ENCODE results near the gene YKT6.

Gene YKT6

GRCh38 chr7:44216521-44217222 lies 15.9 kb downstream of the YKT6 start:
- no peak for TF ChIP-seq POLR2A (IDR thresholded peaks at IDR 0.05; ENCODE audit: low read depth, low read length)
- TF ChIP-seq POLR2AphosphoS5 (IDR thresholded peaks at IDR 0.05; ENCODE audit: low read depth, low read length), result no peak
- TF ChIP-seq TAF1 (IDR thresholded peaks at IDR 0.05; ENCODE audit: borderline replicate concordance, low read depth, low read length), result no peak
- DNase-seq (ENCODE audit: insufficient read length) (no peak), FAIRE-seq (no peak)

- no peak for FAIRE-seq
- DNase-seq (ENCODE audit: insufficient read length), result no peak
- TF ChIP-seq TAF1 (IDR thresholded peaks at IDR 0.05; ENCODE audit: borderline replicate concordance, low read depth, low read length), result no peak
- TF ChIP-seq POLR2A (IDR thresholded peaks at IDR 0.05; ENCODE audit: low read depth, low read length), result no peak
- no peak for TF ChIP-seq POLR2AphosphoS5 (IDR thresholded peaks at IDR 0.05; ENCODE audit: low read depth, low read length)
Measured at GRCh38 chr7:44217223-44217714, 16.5 kb downstream of the YKT6 start.

- DNase-seq (ENCODE audit: insufficient read length) (no peak), FAIRE-seq (no peak)
- no peak for TF ChIP-seq POLR2A (IDR thresholded peaks at IDR 0.05; ENCODE audit: low read depth, low read length)
- no peak for TF ChIP-seq TAF1 (IDR thresholded peaks at IDR 0.05; ENCODE audit: borderline replicate concordance, low read depth, low read length)
- no peak for TF ChIP-seq POLR2AphosphoS5 (IDR thresholded peaks at IDR 0.05; ENCODE audit: low read depth, low read length)
Measured at GRCh38 chr7:44217852-44218402, 17.1 kb downstream of the YKT6 start.

- DNase-seq (ENCODE audit: insufficient read length), result no peak
- TF ChIP-seq POLR2AphosphoS5 (IDR thresholded peaks at IDR 0.05; ENCODE audit: low read depth, low read length), result no peak
- TF ChIP-seq POLR2A (IDR thresholded peaks at IDR 0.05; ENCODE audit: low read depth, low read length), result no peak
- no peak for TF ChIP-seq TAF1 (IDR thresholded peaks at IDR 0.05; ENCODE audit: borderline replicate concordance, low read depth, low read length)
- no peak for FAIRE-seq
Measured at GRCh38 chr7:44218418-44219201, 17.8 kb downstream of the YKT6 start.

GRCh38 chr7:44219371-44220045 lies 18.7 kb downstream of the YKT6 start:
- no peak for FAIRE-seq
- TF ChIP-seq POLR2AphosphoS5 (IDR thresholded peaks at IDR 0.05; ENCODE audit: low read depth, low read length) (no peak), TAF1 (IDR thresholded peaks at IDR 0.05; ENCODE audit: borderline replicate concordance, low read depth, low read length) (no peak), POLR2A (IDR thresholded peaks at IDR 0.05; ENCODE audit: low read depth, low read length) (no peak)
- no peak for DNase-seq (ENCODE audit: insufficient read length)

GRCh38 chr7:44220046-44220357 lies 19.2 kb downstream of the YKT6 start:
- no peak for DNase-seq (ENCODE audit: insufficient read length)
- FAIRE-seq, result no peak
- TF ChIP-seq POLR2A (IDR thresholded peaks at IDR 0.05; ENCODE audit: low read depth, low read length) (no peak), TAF1 (IDR thresholded peaks at IDR 0.05; ENCODE audit: borderline replicate concordance, low read depth, low read length) (no peak), POLR2AphosphoS5 (IDR thresholded peaks at IDR 0.05; ENCODE audit: low read depth, low read length) (no peak)

- no peak for FAIRE-seq
- no peak for TF ChIP-seq POLR2A (IDR thresholded peaks at IDR 0.05; ENCODE audit: low read depth, low read length)
- TF ChIP-seq POLR2AphosphoS5 (IDR thresholded peaks at IDR 0.05; ENCODE audit: low read depth, low read length), result no peak
- no peak for TF ChIP-seq TAF1 (IDR thresholded peaks at IDR 0.05; ENCODE audit: borderline replicate concordance, low read depth, low read length)
- DNase-seq (ENCODE audit: insufficient read length), result no peak
Measured at GRCh38 chr7:44220358-44221112, 19.8 kb downstream of the YKT6 start.

- TF ChIP-seq TAF1 (IDR thresholded peaks at IDR 0.05; ENCODE audit: borderline replicate concordance, low read depth, low read length), result no peak
- TF ChIP-seq POLR2A (IDR thresholded peaks at IDR 0.05; ENCODE audit: low read depth, low read length), result no peak
- TF ChIP-seq POLR2AphosphoS5 (IDR thresholded peaks at IDR 0.05; ENCODE audit: low read depth, low read length), result no peak
- no peak for FAIRE-seq
- no peak for DNase-seq (ENCODE audit: insufficient read length)
Measured at GRCh38 chr7:44221231-44221791, 20.5 kb downstream of the YKT6 start.

- FAIRE-seq, result no peak
- TF ChIP-seq TAF1 (IDR thresholded peaks at IDR 0.05; ENCODE audit: borderline replicate concordance, low read depth, low read length) (no peak), POLR2A (IDR thresholded peaks at IDR 0.05; ENCODE audit: low read depth, low read length) (no peak), POLR2AphosphoS5 (IDR thresholded peaks at IDR 0.05; ENCODE audit: low read depth, low read length) (no peak)
- no peak for DNase-seq (ENCODE audit: insufficient read length)
Measured at GRCh38 chr7:44222074-44222473, 21.3 kb downstream of the YKT6 start.

GRCh38 chr7:44222776-44223261 lies 22.0 kb downstream of the YKT6 start:
- DNase-seq (ENCODE audit: insufficient read length), result no peak
- no peak for TF ChIP-seq POLR2AphosphoS5 (IDR thresholded peaks at IDR 0.05; ENCODE audit: low read depth, low read length)
- no peak for TF ChIP-seq POLR2A (IDR thresholded peaks at IDR 0.05; ENCODE audit: low read depth, low read length)
- no peak for TF ChIP-seq TAF1 (IDR thresholded peaks at IDR 0.05; ENCODE audit: borderline replicate concordance, low read depth, low read length)
- FAIRE-seq, result no peak

Data from GM12892 (cell line).